Measurements from ENCODE around the gene OR10A2.
A peak's percentile ranks its signal among the peaks of the same experiment; 100 is the strongest.
"Not testable (repeated sequence)": the region's sequence is repeated elsewhere in the genome, so short reads cannot be mapped to it uniquely, and the experiment has no call there.

Gene OR10A2

GRCh38 chr11:6862961-6863360 lies at the start of gene OR10A2:
OR10A2 (plus strand) TSS chr11:6863057; CDS start chr11:6869755, 6,698 bp downstream.
- DNase-seq, result no peak

GRCh38 chr11:6813656-6814055 lies 49.2 kb upstream of the OR10A2 start:
- DNase-seq, result no peak

GRCh38 chr11:6817694-6818093 lies 45.2 kb upstream of the OR10A2 start:
- peak; percentile 32 for DNase-seq

GRCh38 chr11:6818967-6819366 lies 43.9 kb upstream of the OR10A2 start:
- no peak for DNase-seq

- DNase-seq, result peak; percentile 45
These were observed 38.6 kb upstream of the OR10A2 start for GRCh38 chr11:6824136-6824823.

- peak; percentile 86 for DNase-seq
These were observed 37.6 kb upstream of the OR10A2 start for GRCh38 chr11:6825231-6825744.

- DNase-seq, result peak; percentile 68
These were observed 34.8 kb upstream of the OR10A2 start for GRCh38 chr11:6828103-6828502.

GRCh38 chr11:6833356-6833755 lies 29.5 kb upstream of the OR10A2 start:
- DNase-seq, result no peak

- no peak for DNase-seq
These were observed 28.8 kb upstream of the OR10A2 start for GRCh38 chr11:6834021-6834420.

- DNase-seq, result no peak
These were observed 21.2 kb upstream of the OR10A2 start for GRCh38 chr11:6841694-6842093.

- no peak for DNase-seq
These were observed 19.2 kb upstream of the OR10A2 start for GRCh38 chr11:6843670-6844069.

GRCh38 chr11:6844356-6844755 lies 18.5 kb upstream of the OR10A2 start:
- DNase-seq, result peak; percentile 91

GRCh38 chr11:6845383-6845782 lies 17.5 kb upstream of the OR10A2 start, which contains the start of gene OR10A5:
OR10A5 (plus strand) TSS chr11:6845683; CDS start chr11:6845683, 0 bp downstream.
- no peak for DNase-seq

GRCh38 chr11:6850526-6850925 lies 12.3 kb upstream of the OR10A2 start:
- DNase-seq, result no peak

GRCh38 chr11:6854801-6855200 lies 8.1 kb upstream of the OR10A2 start:
- not testable (repeated sequence) for DNase-seq

GRCh38 chr11:6855971-6856541 lies 6.8 kb upstream of the OR10A2 start:
- DNase-seq, result peak; percentile 71

GRCh38 chr11:6856871-6857270 lies 6.0 kb upstream of the OR10A2 start:
- no peak for DNase-seq

- peak; percentile 18 for DNase-seq
These were observed 1.6 kb downstream of the OR10A2 start for GRCh38 chr11:6864438-6864837.

- DNase-seq, result no peak
These were observed 8.4 kb downstream of the OR10A2 start for GRCh38 chr11:6871278-6871677.

GRCh38 chr11:6875761-6876160 lies 12.9 kb downstream of the OR10A2 start:
- no peak for DNase-seq

GRCh38 chr11:6876325-6876724 lies 13.5 kb downstream of the OR10A2 start, which contains the start of gene OR10A4:
OR10A4 (plus strand) TSS chr11:6876625; CDS start chr11:6876648, 23 bp downstream.
- DNase-seq, result no peak

- DNase-seq, result no peak
These were observed 14.1 kb downstream of the OR10A2 start for GRCh38 chr11:6876914-6877313.

- no peak for DNase-seq
These were observed 19.9 kb downstream of the OR10A2 start for GRCh38 chr11:6882751-6883150.

- DNase-seq, result not testable (repeated sequence)
These were observed 24.9 kb downstream of the OR10A2 start for GRCh38 chr11:6887711-6888110.

Data from DMS53 (cell line).